Right hindlimb (tissue), 1 donor: ENCODE measurements around the gene PTPRF.
A peak's percentile ranks its signal among the peaks of the same experiment; 100 is the strongest.

Experiments used
- DNase-seq: peaks from one replicate; pipeline ENCODE4 v3.0.0-alpha.2; 2018

Gene PTPRF

DNA sequence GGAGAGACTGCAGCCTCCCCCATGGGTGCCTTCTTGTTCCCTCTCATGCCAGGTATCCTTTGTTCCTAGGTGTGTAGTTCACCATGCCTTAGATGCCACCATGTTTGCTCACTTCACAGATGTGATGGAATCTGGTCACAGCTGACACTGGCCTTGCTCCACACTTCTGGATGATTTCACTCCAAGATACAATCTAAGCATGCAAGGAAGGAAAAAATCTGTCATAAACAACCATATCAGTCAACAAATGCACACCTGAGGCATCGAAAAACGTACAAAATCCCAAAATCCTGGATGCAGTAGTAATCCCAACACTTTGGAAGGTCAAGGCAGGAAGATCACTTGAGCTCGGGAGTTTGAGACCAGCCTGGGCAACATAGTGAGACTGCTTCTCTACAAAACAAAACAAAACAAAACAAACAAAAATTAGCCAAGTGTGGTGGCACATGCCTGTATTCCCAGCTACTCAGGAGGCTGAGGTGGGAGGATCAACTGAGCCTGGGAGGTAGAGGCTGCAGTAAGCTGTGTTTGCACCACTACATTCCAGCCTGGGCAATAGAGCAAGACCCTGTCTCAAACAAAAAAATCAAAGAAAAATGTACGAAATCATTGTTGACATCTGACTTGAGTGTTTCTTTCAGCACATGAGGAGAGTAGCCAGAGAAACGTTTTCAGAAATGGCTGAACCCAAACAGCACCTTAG, 17.1 kb upstream of the PTPRF start:
- no peak for DNase-seq

DNA sequence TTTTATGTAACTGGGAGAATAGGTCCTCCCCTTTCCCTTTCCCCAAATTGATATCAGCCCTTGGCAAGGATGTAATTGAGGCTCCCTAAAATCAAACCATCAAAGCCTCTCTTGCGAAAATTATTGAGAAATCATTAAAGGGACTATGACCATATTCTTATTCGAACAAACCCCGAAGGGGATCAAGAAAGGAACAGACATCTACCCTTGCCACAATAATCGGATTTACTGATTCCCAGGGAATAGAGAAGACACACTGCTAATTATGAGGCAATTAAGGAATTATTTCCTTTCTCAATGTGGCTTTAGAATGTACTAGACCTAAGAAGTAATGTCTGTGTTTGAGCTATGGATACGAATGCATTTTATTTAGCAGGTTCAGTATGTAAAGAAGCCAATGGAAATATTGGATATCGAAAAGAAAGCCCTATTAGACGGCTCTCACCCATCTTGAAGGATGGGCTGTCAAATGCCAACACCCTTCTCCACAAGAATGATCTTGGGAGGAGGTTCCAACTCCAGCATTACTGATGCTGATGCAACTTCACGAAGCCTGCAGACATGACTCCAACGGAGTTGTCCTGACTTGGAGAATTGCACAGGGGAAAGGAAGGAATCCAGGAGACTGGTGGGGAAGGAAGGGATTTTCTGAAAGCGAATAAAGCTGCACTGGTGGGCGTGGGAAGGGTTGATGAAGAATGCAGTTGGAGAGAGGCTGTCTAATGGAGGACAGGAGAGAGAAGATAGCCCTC, 11.6 kb upstream of the PTPRF start:
- DNase-seq = no peak

- DNase-seq = no peak
Measured at GRCh38 chr1:43520100-43520778, 10.4 kb upstream of the PTPRF start.

DNA sequence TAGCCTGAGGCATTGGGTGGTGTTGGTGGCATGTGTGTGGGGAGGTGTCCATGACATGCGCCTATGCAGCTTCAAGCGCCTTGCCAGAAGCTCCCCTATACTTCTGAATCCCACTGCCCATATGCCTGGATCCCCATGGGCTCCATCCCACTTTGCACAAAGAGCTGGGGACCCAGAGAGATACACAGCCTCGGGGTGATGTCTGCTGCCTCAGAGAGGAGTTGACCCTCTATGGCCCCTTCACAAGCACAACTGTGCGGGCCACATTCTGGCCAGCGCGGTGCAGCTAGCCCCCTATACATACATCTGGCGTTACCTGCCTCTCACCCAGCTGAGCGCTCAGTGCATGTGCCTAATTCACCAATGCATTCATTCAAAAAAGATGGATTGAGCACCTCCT, 9.6 kb upstream of the PTPRF start:
- no peak for DNase-seq

DNA sequence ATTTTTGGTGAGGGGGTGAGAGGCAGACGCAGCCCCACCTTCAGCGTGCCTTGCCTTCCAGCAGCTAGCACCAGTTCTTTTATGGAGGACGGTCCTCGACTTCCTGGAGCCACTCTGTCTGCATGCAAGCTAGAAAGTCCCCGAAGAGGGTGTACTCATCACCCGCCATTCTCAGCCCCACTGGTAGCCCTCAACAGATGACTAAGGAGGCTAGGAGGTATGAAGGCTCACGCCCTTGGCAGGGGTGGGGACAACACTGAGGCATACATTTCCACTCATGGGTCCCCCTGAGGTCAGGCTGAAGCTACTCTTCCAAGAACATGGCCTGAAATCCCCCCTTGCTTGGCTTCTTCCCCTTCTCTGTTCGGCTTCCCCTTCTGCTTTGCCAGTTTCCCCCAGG, 8.9 kb upstream of the PTPRF start:
- DNase-seq = peak; percentile 15

DNA sequence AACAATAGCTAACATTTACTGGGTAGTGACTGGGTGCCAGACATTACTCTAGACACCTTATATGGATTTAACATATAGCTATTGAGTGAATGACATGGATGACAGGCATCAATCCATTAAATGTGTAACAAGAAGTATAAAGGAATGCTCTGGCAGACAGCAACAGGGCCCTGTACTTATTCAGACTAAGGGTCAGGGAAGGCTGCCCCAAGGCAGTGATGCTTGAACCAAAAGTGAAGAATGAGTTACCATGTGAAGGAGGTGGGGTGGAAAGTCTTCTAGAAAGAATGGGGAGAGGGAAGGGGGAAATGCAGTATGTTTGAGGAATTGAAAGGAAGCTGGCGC, 8.3 kb upstream of the PTPRF start:
- DNase-seq = no peak

- no peak for DNase-seq
Measured at GRCh38 chr1:43522776-43523480, 7.8 kb upstream of the PTPRF start.

GRCh38 chr1:43524804-43525203, 5.9 kb upstream of the PTPRF start:
- no peak for DNase-seq

GRCh38 chr1:43526002-43526401, 4.7 kb upstream of the PTPRF start:
- no peak for DNase-seq

DNA sequence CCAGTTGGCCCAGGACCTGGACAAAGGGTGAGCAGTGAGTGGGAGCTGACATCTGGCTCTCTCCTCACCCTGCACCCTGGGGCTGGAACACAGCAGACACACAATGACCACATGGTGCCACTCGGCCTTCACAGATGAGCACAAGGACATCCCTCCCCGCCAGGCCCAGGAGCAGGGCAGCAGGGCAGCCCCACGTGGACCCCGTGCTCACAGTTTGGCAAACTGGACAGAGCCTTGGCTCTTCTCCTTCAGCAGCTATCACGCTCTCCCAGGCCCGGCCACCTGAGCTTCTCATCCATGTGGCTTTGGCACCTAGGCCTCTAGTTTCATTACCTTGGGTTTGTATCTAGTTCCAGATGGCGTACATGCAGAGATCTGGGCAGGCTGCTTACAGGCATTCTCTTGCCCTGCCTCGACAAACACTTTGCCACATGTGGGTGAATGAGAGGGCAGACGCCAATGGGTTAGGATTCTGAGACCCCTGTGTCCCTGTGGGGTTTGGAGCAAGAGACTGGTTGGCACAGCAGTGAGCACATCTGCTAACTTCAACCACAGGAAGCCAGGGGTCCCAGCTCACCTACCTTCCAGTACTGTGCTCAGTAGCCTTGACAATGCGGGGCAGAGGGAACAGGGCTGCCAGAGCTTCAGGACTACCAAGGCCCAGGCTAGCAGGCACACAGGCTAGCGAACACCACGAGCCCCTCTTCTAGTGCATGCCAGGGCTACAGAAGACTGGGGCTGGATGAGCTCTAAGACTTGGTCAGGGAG, 3.4 kb upstream of the PTPRF start:
- DNase-seq = no peak

DNA sequence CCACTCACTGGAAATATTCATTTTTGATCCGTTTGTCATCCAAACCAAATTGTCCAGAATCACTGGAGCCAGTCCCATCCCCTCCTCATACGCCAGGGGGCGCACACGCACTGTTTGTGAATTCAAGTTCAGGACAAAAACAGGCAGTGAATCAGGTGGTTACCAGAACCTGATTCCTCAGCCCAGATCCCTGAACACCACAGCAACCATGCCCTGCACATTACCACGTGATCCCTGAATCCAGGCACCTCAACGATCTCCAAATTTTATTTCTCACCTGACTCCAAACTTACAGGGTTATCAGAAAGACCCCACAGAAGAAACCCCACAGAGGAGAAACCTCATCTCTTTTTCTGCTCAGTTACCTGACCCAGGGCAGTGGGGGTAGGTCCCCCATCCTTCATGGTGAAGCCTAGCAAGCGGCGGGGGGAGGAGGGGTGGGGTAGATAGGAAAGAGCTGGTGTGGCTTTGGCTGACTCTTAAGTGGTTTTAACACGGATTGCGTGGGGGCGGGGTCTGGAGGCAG, 1.4 kb upstream of the PTPRF start:
- DNase-seq = peak; percentile 89

DNA sequence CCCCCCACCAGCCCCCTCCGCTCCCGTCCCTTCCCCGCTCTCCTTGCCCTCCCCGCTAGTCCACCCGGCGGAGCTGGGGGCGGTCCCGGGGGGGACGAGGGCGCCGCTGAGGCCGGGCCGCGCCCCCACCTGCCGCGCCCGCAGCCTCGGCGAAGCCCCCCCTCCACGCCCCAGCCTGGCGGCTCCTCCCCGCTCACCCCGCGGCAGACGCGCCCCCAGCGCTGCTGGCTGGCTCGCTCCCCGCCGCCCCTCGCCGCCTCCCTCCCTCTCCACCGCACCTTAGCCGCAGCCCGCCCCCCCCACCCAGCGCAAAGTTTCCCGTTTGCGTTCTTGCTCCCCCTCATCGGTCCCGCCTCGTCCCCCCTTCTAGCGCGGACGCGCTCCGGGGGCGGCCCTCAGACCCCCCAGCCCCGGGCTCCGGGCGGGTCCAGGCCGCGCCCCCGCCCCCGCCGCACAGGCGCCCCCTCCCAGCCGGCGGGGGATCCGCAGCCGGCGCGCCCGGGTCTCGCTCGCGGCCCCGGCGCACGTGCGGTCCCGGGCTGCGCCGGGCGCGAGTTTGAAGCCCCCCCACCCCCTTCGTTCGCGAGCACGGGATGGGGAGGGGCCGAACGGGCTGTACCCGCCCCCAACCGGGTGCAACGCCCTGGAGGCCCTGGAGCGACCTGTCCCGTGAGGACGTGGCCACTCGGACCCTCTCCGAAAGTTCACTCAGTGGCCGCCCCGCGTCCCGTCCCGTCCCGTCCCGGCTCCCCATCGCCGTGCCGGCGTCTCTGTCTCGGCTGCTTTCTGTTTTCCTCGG, 623 bp downstream of the PTPRF start:
- DNase-seq = peak; percentile 61

DNA sequence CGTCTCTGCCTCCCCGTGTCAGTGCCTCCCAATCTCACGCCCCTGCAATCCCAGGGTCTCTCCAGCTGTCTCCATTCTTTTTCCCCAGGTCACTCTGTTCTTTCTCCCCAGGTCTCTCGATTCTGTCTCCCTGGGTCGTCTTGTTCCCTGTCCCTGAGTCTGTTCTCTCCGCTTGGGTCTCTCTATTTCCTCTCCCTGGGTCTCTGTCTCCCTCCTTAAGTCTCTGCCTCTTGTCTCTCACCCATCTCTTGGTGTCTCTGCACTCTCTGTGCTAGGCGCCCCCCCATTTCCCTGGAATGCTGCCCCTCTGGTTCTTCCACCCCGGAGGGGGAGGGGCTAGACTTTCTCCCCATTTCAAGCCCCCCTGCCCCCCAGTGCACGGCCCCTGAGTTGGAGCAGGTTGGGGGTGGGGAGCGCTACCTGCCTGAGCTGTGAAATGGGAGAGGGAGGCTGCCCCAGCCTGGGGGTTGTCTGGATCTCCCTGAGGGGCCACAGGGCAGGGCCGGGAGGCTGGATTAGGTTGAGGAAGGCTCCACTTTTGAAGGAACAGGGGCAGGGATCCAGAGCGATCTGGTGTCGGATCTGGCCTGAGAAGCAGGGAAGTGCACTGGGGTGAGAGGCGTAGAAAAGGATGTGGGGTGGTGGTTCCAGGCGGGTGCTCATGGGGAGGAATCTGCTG, 1.4 kb downstream of the PTPRF start:
- peak; percentile 25 for DNase-seq

DNA sequence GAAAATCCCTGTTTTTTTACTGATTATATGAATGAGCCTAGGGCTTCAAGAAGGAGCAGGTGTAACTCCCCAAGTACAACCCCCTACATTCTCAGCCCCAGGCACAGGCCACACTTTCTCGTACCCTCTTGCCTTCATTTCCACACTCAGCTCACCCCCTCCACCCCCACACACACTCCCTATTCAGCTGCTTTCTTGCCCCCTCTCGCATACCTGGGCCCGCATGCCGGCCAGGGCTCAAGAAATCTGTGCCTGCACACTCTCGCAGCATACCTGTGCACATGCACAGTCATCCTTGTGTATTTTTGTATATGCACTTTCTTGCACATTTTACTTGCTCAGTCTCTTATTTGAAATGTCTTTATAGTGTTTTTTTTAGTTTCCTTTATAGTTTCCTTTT, 2.0 kb downstream of the PTPRF start:
- no peak for DNase-seq

GRCh38 chr1:43533584-43533983, 2.9 kb downstream of the PTPRF start:
- no peak for DNase-seq

GRCh38 chr1:43534256-43534655, 3.6 kb downstream of the PTPRF start:
- DNase-seq = no peak

GRCh38 chr1:43536196-43536863, 5.6 kb downstream of the PTPRF start:
- DNase-seq = peak; percentile 7

- peak; percentile 15 for DNase-seq
Measured at GRCh38 chr1:43536864-43537358, 6.2 kb downstream of the PTPRF start.

- peak; percentile 2 for DNase-seq
Measured at GRCh38 chr1:43537423-43538142, 6.9 kb downstream of the PTPRF start.

- DNase-seq = no peak
Measured at GRCh38 chr1:43538143-43538487, 7.4 kb downstream of the PTPRF start.
